Subcutaneous abdominal adipose tissue (tissue), 5 donors: ENCODE results near the gene SORCS2.

Experiments used
- H3K27ac ChIP-seq: one replicate; pipeline ENCODE4 v1.7.0; 2013; ENCODE audit warnings: low read depth, mild to moderate bottlenecking, inconsistent platforms, low read length, moderate library complexity
- H3K27me3 ChIP-seq, 5 donors: one replicate each; pipeline ENCODE4 v1.7.0; 2013; ENCODE audit warnings: low read length in 5 of 5, inconsistent platforms in 1 of 5; ENCODE audit not compliant: control insufficient read depth in 5 of 5, insufficient read depth in 4 of 5
- H3K36me3 ChIP-seq, 5 donors: one replicate each; pipeline ENCODE4 v1.7.0; 2013; ENCODE audit warnings: low read length in 5 of 5; ENCODE audit not compliant: control insufficient read depth in 5 of 5, insufficient read depth in 5 of 5
- H3K4me1 ChIP-seq, 5 donors: one replicate each; pipeline ENCODE4 v1.7.0; 2013; ENCODE audit warnings: low read length in 5 of 5, mild to moderate bottlenecking in 3 of 5, moderate library complexity in 1 of 5; ENCODE audit not compliant: control insufficient read depth in 5 of 5, insufficient read depth in 5 of 5
- H3K4me3 ChIP-seq, 5 donors: one replicate each; pipeline ENCODE4 v1.7.0; 2013; ENCODE audit warnings: low read length in 5 of 5, low read depth in 1 of 5
- H3K9ac ChIP-seq, 5 donors: one replicate each; pipeline ENCODE4 v1.7.0; 2013; ENCODE audit warnings: low read length in 5 of 5, mild to moderate bottlenecking in 4 of 5, moderate library complexity in 3 of 5
- H3K9me3 ChIP-seq, 5 donors: one replicate each; pipeline ENCODE4 v1.7.0; 2013; ENCODE audit warnings: low read length in 5 of 5; ENCODE audit not compliant: control insufficient read depth in 5 of 5
- donor health status: healthy.
- donor health status: healthy.
- donor health status: healthy.
- donor health status: healthy.
- donor health status: healthy.

SORCS2 gene

GRCh38 chr4:7620814-7621176 lies 428.5 kb downstream of the SORCS2 start:
- no peaks in the 10 kb centered on the region for H3K4me1 ChIP-seq

DNA sequence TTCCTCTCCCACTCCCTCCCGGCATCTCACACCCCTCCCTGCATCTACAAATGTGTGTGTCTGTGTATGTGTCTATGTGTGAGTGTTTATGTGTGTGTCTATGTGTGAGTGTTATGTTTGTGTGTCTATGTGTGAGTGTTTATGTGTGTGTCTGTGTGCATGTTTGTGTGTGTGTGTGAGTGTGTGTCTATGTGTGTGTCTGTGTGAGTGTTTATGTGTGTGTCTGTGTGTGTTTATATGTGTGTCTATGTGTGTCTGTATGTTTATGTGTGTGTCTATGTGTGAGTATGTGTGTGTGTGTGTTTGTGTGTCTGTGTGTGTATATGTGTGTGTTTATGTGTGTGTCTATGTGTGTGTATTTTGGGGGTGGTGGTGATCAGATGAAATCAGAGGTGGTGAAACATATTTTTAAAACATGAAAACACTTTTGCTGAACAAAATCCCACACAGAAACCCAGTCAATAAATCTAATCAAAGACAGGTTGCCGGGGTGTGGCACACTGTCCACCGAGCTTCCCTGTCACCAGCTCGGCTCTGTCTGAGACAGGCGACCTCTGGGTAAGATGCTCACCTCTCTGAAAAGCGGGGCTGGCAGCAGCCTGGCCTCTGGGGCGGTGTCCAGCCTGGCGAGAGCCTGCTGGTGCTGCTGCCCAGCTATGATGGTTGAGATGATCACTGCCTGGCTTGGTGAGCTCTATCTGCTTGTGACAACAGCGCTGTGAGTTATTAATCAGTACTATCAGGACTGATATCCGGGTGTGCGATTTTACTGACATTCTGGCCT lies 429.1 kb downstream of the SORCS2 start:
- no peaks in the 10 kb centered on the region for H3K4me1 ChIP-seq
- no peak overlapping the region for H3K4me3 ChIP-seq
- H3K9ac ChIP-seq = no peak overlapping the region
- no peaks in the 10 kb centered on the region for H3K36me3 ChIP-seq
- H3K27ac ChIP-seq = no peak overlapping the region
- H3K27me3 ChIP-seq = peaks cover 0 to 26% (median 12%) of the 10 kb centered on the region in 5 donors
- H3K9me3 ChIP-seq = no peaks in the 10 kb centered on the region

More at GRCh38 chr4:7620814-7621176, 428.5 kb downstream of the SORCS2 start:
- H3K36me3 ChIP-seq = no peaks in the 10 kb centered on the region
- no peak overlapping the region for H3K27ac ChIP-seq
- H3K4me3 ChIP-seq = no peak overlapping the region
- H3K9me3 ChIP-seq = no peaks in the 10 kb centered on the region
- peaks cover 0 to 26% (median 12%) of the 10 kb centered on the region in 5 donors for H3K27me3 ChIP-seq
- H3K9ac ChIP-seq = no peak overlapping the region

DNA sequence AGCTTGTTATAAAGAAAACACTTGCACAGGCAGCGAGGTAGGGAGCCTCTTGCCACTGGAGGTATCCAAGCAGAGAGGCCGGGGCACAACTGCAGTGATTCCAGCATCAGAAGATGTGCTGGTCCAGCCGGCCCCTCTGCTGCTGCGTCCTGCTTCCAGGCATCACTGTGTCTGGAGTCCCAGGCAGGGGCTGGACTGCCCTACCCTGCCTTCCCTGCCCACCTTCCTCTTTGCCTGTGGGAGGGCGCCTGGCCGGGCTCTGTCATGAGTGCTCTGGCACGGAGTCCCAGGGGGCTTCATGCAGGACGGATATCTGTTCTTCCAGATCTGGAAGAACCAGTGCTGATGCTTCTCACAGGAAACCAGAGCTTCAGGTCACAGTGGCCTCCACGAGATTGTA lies 430.0 kb downstream of the SORCS2 start:
- H3K4me1 ChIP-seq = no peaks in the 10 kb centered on the region
- H3K9ac ChIP-seq = no peak overlapping the region
- no peak overlapping the region for H3K27ac ChIP-seq
- peaks cover 0 to 26% (median 12%) of the 10 kb centered on the region in 5 donors for H3K27me3 ChIP-seq
- no peaks in the 10 kb centered on the region for H3K36me3 ChIP-seq
- H3K9me3 ChIP-seq = no peaks in the 10 kb centered on the region
- H3K4me3 ChIP-seq = no peak overlapping the region

DNA sequence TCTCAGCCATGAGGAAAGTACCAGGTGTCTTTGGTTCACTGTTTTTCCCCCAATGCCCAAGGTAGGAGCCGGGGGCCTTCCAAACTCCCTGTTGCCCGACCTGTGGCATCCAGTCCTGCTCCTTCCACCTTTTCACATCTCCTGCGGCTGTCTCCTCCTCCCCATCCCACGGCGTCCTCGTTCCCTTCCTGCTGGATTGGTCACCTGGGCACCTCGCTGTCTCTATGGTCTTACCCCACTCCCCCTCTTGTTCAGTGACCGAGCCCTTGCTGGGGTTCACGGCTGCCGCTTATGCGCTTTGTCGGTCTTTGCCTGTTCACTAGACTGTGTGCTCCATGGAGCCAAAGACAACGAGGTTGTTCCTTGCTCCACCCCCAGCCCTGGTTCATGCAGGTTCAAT lies 431.1 kb downstream of the SORCS2 start:
- no peaks in the 10 kb centered on the region for H3K9me3 ChIP-seq
- H3K4me3 ChIP-seq = no peak overlapping the region
- peaks cover 0 to 30% (median 10%) of the 10 kb centered on the region in 5 donors for H3K27me3 ChIP-seq

GRCh38 chr4:7624396-7624980 lies 432.1 kb downstream of the SORCS2 start:
- Histone ChIP-seq H3K9ac (no peak overlapping the region), H3K27ac (no peak overlapping the region), H3K4me3 (no peak overlapping the region), H3K4me1 (no peaks in the 10 kb centered on the region), H3K9me3 (no peaks in the 10 kb centered on the region), H3K27me3 (peaks cover 0 to 22% (median 7%) of the 10 kb centered on the region in 5 donors), H3K36me3 (no peaks in the 10 kb centered on the region)

More for the DNA sequence above, 431.1 kb downstream of the SORCS2 start:
- Histone ChIP-seq H3K36me3 (no peaks in the 10 kb centered on the region), H3K4me1 (no peaks in the 10 kb centered on the region), H3K9ac (no peak overlapping the region), H3K27ac (no peak overlapping the region)

DNA sequence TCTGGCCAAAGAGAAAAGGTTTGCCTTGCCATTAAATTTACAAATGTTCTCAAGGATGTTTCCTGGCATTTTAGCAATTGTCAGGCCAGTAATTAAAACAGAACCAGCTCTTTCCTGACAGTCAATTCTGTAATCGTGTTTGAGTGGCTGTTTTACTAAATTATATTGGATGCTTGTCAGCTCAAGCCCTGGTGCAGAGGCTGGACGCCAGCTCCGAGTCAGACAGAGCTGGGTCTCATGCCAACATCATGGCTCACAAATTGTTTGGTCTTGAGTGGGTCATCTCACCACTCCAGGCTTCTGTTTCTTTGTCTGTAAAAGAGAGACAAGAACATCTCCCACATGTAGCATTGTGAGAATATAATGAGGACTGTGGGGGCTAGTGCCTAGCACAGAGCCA lies 432.7 kb downstream of the SORCS2 start:
- no peak overlapping the region for H3K27ac ChIP-seq
- no peak overlapping the region for H3K4me3 ChIP-seq
- no peak overlapping the region for H3K9ac ChIP-seq
- peaks cover 0 to 3% (median 0%) of the 10 kb centered on the region in 5 donors for H3K9me3 ChIP-seq
- no peaks in the 10 kb centered on the region for H3K4me1 ChIP-seq
- no peaks in the 10 kb centered on the region for H3K36me3 ChIP-seq
- H3K27me3 ChIP-seq = peaks cover 5 to 28% (median 8%) of the 10 kb centered on the region in 5 donors

- no peak overlapping the region for H3K27ac ChIP-seq
- peaks cover 0 to 5% (median 0%) of the 10 kb centered on the region in 5 donors for H3K4me1 ChIP-seq
- no peak overlapping the region for H3K4me3 ChIP-seq
- peaks cover 7 to 33% (median 19%) of the 10 kb centered on the region in 5 donors for H3K27me3 ChIP-seq
- H3K9me3 ChIP-seq = peaks cover 0 to 3% (median 0%) of the 10 kb centered on the region in 5 donors
- no peak overlapping the region for H3K9ac ChIP-seq
- H3K36me3 ChIP-seq = no peaks in the 10 kb centered on the region
These were observed 434.2 kb downstream of the SORCS2 start for GRCh38 chr4:7626531-7626930.

DNA sequence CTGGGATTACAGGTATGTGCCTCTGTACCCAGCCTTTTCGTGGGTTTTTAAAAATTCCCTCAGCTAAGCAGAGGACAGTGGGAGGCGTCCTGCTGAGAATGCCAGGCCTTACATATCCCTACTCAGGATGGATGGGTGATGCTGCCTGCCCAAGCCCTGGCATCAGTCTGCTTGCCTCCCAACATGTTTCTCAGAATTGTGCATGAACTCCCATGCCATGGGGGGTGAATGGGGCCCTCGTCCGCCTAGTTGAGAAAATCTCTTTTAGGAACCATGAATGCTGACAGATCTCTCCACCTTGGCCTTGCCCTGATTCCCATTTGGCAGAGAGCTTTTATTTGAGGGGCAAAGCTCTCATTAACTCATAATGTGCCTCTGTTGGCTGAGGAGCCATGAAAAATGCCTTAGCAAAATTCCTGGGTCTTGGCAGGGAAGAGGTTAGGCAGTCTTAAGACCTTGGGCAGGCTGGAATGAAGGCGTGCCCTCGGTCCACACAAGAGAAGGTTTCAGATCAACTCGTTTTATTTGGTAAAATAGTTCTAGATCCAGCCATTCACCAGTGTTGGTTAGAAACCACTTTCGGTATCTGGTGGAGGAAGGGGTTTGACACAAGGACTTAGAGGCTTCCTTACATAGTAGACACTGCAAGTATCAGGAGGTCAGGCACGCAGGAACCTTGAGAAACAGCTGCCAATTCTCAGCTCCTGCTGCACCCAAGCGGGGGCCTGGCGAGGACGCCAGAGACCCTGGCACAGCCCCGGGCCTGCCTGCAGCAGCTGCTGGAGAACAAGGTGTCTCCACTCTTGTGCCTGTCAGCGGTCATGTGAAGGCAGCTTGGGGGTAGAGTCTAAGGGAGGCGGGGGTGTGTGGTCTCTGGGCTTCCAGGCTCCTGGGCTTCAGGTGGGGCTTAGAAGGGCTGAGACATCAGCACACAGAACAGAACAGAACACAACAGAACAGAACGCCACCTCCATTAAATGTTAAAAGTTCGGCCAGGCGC lies 435.2 kb downstream of the SORCS2 start:
- Histone ChIP-seq H3K36me3 (no peaks in the 10 kb centered on the region), H3K9ac (no peak overlapping the region), H3K4me3 (no peak overlapping the region), H3K9me3 (peaks cover 0 to 3% (median 0%) of the 10 kb centered on the region in 5 donors), H3K27ac (no peak overlapping the region), H3K27me3 (peaks cover 10 to 32% (median 21%) of the 10 kb centered on the region in 5 donors), H3K4me1 (peaks cover 0 to 5% (median 0%) of the 10 kb centered on the region in 5 donors)

DNA sequence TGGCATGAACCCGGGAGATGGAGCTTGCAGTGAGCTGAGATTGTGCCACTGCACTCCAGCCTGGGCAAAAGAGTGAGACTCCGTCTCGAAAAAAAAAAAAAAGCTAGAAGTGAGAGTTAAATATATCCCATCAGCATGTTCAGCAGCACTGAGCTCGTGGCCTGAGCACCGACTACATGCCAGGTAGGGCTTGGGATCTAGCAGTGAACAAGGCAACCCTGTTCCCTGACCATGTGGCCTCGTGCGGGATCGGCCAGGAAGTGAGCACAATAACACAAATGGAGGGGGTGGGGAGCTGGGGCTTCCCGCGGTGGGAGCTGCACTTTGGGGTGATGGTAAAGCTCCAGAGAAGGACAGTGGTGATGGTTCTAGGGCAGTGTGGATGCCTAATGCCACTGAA lies 436.1 kb downstream of the SORCS2 start:
- Histone ChIP-seq H3K27ac (no peak overlapping the region), H3K4me3 (no peak overlapping the region), H3K4me1 (peaks cover 0 to 5% (median 0%) of the 10 kb centered on the region in 5 donors)

More for the DNA sequence above, 436.1 kb downstream of the SORCS2 start:
- Histone ChIP-seq H3K36me3 (no peaks in the 10 kb centered on the region), H3K9me3 (peaks cover 0 to 3% (median 0%) of the 10 kb centered on the region in 5 donors), H3K27me3 (peaks cover 10 to 34% (median 23%) of the 10 kb centered on the region in 5 donors), H3K9ac (no peak overlapping the region)
